T-helper 2 cell (primary cell): ENCODE measurements around the gene KCNA4.
"Not testable (repeated sequence)": the region's sequence is repeated elsewhere in the genome, so short reads cannot be mapped to it uniquely, and the experiment has no call there.

Experiments
- DNase-seq, 5 experiments: peaks; one replicate each; pipeline versions ENCODE4 v3.0.0 to v3.0.0-alpha.2; 2012 to 2022

Gene KCNA4

DNA sequence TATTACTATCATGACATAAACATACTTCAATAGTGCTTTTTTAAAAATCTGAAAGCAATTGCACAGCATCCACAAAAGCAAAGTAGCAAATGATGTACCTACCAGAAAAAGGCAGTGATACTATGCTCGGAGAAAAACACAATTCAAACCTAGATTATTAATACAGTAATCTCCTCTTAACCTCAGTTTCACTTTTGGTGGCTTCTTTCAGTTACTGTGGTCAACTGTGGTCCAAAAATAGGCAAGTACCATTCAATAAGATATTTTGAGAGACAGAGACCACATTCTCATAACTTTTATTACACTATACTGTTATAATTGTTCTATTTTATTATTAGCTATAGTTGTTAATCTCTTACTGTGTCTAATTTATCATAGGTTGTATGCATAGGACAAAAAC is 20.8 kb downstream of the KCNA4 start:
- DNase-seq, result no peak

DNA sequence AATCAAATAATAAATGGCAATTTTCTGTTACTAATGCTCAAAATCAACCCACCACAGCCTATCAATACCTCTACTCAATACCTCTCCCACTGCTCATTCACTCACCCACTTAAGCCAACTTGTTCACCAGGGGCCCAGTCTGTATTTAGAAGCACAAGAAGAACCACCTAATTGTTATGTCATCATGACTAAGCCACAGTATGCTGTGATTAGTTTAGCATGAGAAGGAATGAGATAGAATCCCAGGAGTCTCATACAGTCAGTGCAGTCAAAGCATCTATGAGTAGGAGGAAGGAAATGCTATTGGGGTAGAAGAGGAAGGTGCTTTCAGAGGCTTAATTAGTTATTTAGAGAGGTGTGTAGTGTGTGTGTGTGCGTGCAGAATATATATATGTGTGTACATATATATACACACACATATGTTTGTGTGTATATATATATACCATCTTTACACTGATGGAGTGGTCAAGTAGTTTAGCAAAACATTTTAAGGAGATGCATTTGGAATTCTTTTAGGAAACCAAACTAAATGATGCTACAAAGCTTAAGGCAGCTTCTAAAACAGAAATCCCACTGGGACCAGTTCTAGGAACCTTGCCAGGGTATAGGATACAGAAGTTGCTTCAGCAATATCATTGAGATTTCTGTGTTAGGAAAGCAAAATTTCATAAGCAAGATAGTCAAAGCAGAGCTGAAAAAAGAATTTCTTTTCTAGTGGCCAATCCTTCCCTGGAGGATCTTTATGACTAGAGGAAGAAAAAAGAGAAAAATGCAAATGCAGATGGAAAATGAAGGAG is 27.5 kb downstream of the KCNA4 start:
- no peak for DNase-seq

DNA sequence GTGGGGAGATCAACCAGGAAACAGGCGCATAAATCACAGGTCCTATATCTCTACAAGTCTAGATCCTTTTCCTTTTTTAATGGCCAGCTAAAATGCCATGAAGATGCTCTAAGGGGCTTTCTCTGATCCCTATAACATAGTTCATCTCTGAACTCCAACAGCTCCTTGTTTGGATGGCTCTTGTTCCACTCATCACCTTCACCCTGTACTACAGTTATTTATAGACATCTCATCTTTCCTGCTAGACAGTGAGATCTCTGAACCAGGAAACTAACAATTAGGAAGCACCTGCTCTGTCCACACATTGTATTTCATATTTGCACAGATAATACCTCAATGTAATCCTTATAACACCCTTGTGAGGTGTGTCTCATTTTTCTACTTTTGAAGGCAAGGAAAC is 31.6 kb downstream of the KCNA4 start:
- DNase-seq, result no peak

DNA sequence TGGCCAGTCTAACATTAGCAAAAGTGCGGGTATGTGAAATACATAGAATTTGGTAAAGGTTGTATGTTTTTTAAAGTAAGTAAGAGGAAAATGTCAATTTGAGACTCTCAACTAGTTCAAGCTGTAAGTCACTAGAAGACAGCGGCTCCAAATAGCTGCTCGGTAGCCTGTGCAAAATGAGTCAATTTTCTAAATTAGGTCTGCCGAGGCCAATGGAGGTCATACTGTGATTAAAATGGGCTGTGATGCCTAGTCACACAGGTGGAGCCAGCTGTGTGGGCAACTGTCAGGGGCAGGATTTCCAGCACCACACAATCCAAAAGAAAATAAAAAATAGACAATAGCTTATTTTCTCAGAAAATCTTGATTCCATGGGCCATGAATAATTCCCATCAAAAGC is 32.3 kb downstream of the KCNA4 start:
- DNase-seq, result no peak

DNA sequence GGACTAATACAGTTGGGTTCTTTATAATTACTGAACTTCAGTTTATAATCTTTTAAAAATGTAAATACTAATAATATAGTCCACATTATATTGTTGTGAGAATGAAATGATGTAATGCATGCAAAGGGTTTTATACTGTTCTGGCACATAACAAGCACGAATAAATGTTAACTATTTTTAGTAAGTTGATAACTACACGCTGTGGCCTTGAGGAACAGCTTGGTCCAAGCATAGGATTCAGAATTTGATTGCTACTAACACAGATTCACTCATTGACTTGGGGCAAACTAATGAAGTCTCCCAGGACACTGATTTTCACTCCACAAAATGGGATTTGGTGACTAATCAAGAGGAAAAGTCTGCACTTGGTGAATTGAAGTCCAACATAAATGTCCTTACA is 38.3 kb downstream of the KCNA4 start:
- DNase-seq, result no peak

DNA sequence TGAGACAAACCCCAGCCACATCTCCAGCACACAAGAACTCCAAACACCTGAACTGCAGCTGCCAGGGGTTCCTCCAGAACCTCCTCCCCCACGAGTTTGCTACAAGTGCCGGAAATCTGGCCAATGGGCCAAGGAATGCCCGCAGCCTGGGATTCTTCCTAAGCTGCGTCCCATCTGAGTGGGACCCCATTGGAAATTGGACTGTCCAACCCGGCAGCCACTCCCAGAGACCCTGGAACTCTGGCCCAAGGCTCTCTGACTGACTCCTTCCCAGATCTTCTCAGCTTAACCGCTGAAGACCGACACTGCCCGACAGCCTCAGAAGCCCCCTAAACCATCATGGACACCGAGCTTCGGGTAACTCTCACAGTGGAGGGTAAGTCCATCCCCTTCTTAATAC is 41.2 kb downstream of the KCNA4 start:
- DNase-seq, result not testable (repeated sequence)

DNA sequence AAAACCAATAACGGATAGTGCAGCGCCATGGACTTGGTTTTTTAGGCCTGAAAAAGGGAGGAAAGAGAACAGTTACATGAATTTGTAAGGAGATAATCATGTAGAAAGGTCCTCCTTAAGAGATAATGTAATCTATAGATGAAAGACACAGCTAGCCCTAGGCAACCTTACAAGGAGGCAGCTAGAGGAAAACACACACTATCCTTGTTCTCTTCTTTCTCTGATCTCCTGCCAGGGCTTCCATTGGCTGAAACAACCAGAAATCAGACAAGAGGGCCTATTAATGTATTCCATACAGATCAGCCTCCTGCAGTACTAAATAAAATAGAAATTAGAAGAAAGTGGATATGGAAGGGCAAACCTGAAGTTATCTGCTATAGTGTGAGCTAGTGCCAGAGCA is 53.0 kb downstream of the KCNA4 start:
- no peak for DNase-seq

DNA sequence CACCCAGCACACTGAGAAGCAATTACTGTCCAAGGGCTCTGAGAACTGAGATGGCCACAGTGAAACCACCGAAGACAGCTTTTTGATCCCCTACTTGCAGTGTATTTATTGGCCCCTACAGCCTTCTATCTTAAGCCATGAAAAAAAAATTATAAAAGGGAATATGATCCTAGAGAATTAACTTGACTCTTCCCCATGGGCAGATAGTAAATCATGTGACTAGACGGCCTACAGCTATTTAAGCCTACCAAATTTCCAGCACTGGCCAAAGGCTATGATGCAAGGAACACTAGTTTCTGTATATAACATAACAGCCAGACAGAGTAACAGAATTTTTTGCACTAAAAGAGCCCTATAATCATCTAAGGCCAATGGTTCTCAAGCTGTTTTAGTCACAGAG is 53.8 kb downstream of the KCNA4 start:
- no peak for DNase-seq

DNA sequence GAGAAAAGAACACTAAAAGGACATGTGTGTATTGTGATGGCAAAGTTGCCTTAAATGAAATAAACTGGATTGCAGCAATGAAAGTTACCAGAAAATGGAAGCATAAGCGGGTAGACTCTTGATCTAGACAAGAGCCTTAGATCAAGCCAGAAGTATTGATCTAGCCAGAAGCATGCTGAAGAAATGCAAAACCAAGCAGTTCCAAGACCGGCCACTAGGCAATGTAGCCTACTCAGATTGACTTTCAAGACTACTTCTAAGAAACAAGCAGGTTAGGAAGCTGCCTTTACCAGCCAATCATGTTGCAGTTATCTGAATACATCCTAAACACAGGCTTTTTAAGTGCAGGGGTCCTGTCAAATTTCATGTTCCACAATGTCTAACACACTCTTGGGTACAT is 54.6 kb downstream of the KCNA4 start:
- peak in 1 of 5 experiments; percentile 3 for DNase-seq
